Measurements from ENCODE around the gene KCNQ1. TPM values are rescaled to one million over a fixed set of nuclear protein-coding genes. Genes with fewer than 3 reads are reported as not detected.

The KCNQ1 gene
- total and polyA plus RNA-seq, 2 of the 13 experiments (the other 11 are each of a cell fraction or from before 2014, with no cell fraction given) = 0.02 to 0.08 TPM

- TF ChIP-seq MAF1 (CRISPR knock-in tag; IDR thresholded peaks at IDR 0.05; ENCODE audit: borderline replicate concordance) (no peak), NR2F2 (IDR thresholded peaks at IDR 0.05; ENCODE audit: borderline replicate concordance, low read depth) (no peak), ZKSCAN5 (CRISPR knock-in tag; IDR thresholded peaks at IDR 0.05) (no peak), MTF1 (CRISPR knock-in tag; IDR thresholded peaks at IDR 0.05) (no peak), TARDBP (CRISPR knock-in tag; IDR thresholded peaks at IDR 0.05) (no peak), ZNF749 (CRISPR knock-in tag; IDR thresholded peaks at IDR 0.05; ENCODE audit: borderline replicate concordance) (no peak)
- TF ChIP-seq, protein P1, sequence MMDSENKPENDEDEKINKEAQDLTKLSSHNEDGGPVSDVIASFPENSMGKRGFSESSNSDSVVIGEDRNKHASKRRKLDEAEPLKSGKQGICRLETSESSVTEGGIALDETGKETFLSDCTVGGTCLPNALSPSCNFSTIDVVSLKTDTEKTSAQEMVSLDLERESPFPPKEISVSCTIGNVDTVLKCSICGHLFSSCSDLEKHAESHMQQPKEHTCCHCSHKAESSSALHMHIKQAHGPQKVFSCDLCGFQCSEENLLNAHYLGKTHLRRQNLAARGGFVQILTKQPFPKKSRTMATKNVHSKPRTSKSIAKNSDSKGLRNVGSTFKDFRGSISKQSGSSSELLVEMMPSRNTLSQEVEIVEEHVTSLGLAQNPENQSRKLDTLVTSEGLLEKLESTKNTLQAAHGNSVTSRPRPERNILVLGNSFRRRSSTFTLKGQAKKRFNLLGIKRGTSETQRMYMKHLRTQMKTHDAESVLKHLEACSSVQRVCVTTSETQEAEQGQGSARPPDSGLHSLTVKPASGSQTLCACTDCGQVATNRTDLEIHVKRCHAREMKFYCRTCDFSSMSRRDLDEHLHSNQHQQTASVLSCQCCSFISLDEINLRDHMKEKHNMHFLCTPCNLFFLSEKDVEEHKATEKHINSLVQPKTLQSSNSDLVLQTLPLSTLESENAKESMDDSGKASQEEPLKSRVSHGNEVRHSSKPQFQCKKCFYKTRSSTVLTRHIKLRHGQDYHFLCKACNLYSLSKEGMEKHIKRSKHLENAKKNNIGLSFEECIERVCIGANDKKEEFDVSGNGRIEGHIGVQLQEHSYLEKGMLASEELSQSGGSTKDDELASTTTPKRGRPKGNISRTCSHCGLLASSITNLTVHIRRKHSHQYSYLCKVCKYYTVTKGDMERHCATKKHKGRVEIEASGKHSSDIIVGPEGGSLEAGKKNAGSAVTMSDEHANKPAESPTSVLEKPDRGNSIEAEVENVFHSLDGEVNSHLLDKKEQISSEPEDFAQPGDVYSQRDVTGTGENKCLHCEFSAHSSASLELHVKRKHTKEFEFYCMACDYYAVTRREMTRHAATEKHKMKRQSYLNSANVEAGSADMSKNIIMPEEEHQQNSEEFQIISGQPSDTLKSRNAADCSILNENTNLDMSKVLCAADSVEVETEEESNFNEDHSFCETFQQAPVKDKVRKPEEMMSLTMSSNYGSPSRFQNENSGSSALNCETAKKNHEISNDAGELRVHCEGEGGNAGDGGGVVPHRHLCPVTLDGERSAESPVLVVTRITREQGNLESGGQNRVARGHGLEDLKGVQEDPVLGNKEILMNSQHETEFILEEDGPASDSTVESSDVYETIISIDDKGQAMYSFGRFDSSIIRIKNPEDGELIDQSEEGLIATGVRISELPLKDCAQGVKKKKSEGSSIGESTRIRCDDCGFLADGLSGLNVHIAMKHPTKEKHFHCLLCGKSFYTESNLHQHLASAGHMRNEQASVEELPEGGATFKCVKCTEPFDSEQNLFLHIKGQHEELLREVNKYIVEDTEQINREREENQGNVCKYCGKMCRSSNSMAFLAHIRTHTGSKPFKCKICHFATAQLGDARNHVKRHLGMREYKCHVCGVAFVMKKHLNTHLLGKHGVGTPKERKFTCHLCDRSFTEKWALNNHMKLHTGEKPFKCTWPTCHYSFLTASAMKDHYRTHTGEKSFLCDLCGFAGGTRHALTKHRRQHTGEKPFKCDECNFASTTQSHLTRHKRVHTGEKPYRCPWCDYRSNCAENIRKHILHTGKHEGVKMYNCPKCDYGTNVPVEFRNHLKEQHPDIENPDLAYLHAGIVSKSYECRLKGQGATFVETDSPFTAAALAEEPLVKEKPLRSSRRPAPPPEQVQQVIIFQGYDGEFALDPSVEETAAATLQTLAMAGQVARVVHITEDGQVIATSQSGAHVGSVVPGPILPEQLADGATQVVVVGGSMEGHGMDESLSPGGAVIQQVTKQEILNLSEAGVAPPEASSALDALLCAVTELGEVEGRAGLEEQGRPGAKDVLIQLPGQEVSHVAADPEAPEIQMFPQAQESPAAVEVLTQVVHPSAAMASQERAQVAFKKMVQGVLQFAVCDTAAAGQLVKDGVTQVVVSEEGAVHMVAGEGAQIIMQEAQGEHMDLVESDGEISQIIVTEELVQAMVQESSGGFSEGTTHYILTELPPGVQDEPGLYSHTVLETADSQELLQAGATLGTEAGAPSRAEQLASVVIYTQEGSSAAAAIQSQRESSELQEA (CRISPR knock-in tag; IDR thresholded peaks at IDR 0.05; ENCODE audit: not compliant biosample characterization) = no peak
- ATAC-seq (no peak), DNase-seq (ENCODE audit: low spot score) (no peak), FAIRE-seq (no peak)
- Histone ChIP-seq H3K4me3 (replicated peaks in 1 of 3; ENCODE audit: insufficient read depth in 1 of 3, low read depth in 2 of 3, low read length in 3 of 3) (no peak overlapping the region), H4K20me1 (ENCODE audit: insufficient read depth, low read length) (no peaks in the 10 kb centered on the region), H3K27me3 (ENCODE audit: control insufficient read depth in 1 of 2, insufficient read depth in 2 of 2, low read length in 2 of 2) (peaks cover 8 to 92% of the 10 kb centered on the region in 2 experiments), H3K4me1 (ENCODE audit: insufficient read depth, low read length) (peaks cover 8% of the 10 kb centered on the region), H3K27ac (ENCODE audit: extremely low read length, insufficient read depth, low read length) (no peak overlapping the region), H3K9ac (ENCODE audit: insufficient read depth, low read depth, low read length) (no peak overlapping the region), H2AFZ (ENCODE audit: low read length) (no peak overlapping the region), H3K4me2 (ENCODE audit: low read depth, low read length) (no peak overlapping the region), H3K9me3 (ENCODE audit: low read length) (peaks cover 8% of the 10 kb centered on the region; the same call in 1 of the 2 replicates), H3K36me3 (replicated peaks in 1 of 2; ENCODE audit: control insufficient read depth in 1 of 2, insufficient read depth in 2 of 2, low read length in 2 of 2) (no peaks in the 10 kb centered on the region), H3K79me2 (ENCODE audit: insufficient read depth, low read length) (no peaks in the 10 kb centered on the region)
- intact Hi-C loops (cut with micrococcal nuclease; ENCODE audit: unreplicated experiment) (no loop called here), in situ Hi-C loops (cut with HindIII; ENCODE audit: extremely low pct_ligation_motif_present, low pct_unique_long_range_greater_than_20kb) (no loop called here)
- CTCF ChIA-PET (ENCODE audit: low intra/inter-chr PET ratio, low total read pairs) = no interaction called here
- WGBS (ENCODE audit: low lambda C conversion rate) = 51% methylated on average over 2 of the region's 2 CpGs
- BruUV-seq (replicated peaks) = no TSS peak
- POLR2A ChIA-PET = no interaction called here
Measured at GRCh38 chr11:2553198-2553597, 108.4 kb downstream of the KCNQ1 start.

Data from HepG2 (cell line).